ENCODE results near the gene DNAH8.

- TF ChIP-seq, protein P1, sequence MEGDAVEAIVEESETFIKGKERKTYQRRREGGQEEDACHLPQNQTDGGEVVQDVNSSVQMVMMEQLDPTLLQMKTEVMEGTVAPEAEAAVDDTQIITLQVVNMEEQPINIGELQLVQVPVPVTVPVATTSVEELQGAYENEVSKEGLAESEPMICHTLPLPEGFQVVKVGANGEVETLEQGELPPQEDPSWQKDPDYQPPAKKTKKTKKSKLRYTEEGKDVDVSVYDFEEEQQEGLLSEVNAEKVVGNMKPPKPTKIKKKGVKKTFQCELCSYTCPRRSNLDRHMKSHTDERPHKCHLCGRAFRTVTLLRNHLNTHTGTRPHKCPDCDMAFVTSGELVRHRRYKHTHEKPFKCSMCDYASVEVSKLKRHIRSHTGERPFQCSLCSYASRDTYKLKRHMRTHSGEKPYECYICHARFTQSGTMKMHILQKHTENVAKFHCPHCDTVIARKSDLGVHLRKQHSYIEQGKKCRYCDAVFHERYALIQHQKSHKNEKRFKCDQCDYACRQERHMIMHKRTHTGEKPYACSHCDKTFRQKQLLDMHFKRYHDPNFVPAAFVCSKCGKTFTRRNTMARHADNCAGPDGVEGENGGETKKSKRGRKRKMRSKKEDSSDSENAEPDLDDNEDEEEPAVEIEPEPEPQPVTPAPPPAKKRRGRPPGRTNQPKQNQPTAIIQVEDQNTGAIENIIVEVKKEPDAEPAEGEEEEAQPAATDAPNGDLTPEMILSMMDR (IDR thresholded peaks at IDR 0.05 in 8 of 11, conservative IDR thresholded peaks at IDR 0.05 in 3 of 11): no peak
- no peak for TF ChIP-seq POLR2A (IDR thresholded peaks at IDR 0.05)
Measured at GRCh38 chr6:39021041-39021440, 305.9 kb downstream of the DNAH8 start.

All from spleen (tissue), 7 donors.